IMR-90 (cell line): ENCODE measurements around the gene RAI14. TPM values are rescaled to one million over a fixed set of nuclear protein-coding genes. Genes with fewer than 3 reads are reported as not detected.

Experiments used
- ATAC-seq: fragments of 200-7000 bp; cut with Tn5 transposase; 2 replicates; pipeline ENCODE4 v1.9.1; 2020; ENCODE audit warnings: low read depth, mild to moderate bottlenecking, moderate library complexity
- BruUV-seq: library from RNA; stranded (reverse); fragments of 400-500 nt; replicated peaks from 2 replicates; lab custom pipeline; 2021; lab: Mats Ljungman, UMichigan
- CTCF ChIA-PET: fragments of 300-600 bp; formaldehyde crosslinking; extraction: SDS; loops from one replicate; lab custom pipeline; 2021; ENCODE audit warnings: antibody characterized with exemption; lab: Yijun Ruan, JAX
- POLR2A ChIA-PET: fragments of 300-600 bp; sonication (Branson Sonifier 250); formaldehyde crosslinking; loops from one replicate; lab custom pipeline; 2022; ENCODE audit warnings: antibody characterized with exemption; ENCODE audit not compliant: unreplicated experiment; lab: Charles Lee
- DNase-seq: peaks from one replicate; pipeline ENCODE4 v3.0.0; 2013
- H2AFZ ChIP-seq: replicated peaks from 2 replicates; pipeline ENCODE3; 2013; ENCODE audit warnings: low read length, mild to moderate bottlenecking; ENCODE audit not compliant: poor library complexity
- H2AK5ac ChIP-seq: 2 replicates; pipeline ENCODE4 v1.6.1; 2013; ENCODE audit warnings: low read depth, low read length, inconsistent platforms
- H2AK9ac ChIP-seq: replicated peaks from 2 replicates; pipeline ENCODE3; 2013; ENCODE audit warnings: mild to moderate bottlenecking, low read depth, low read length, moderate library complexity; ENCODE audit not compliant: poor library complexity
- H2BK120ac ChIP-seq: 2 replicates; pipeline ENCODE4 v1.6.1; 2013; ENCODE audit warnings: low read depth, low read length, inconsistent platforms
- H2BK15ac ChIP-seq: 3 replicates; pipeline ENCODE4 v1.6.1; 2013; ENCODE audit warnings: low read depth, low read length, inconsistent platforms
- H2BK20ac ChIP-seq: 2 replicates; pipeline ENCODE4 v1.6.1; 2013; ENCODE audit warnings: low read depth, mild to moderate bottlenecking, inconsistent platforms, low read length, moderate library complexity
- H2BK5ac ChIP-seq: 2 replicates; pipeline ENCODE4 v1.6.1; 2013; ENCODE audit warnings: mild to moderate bottlenecking, low read depth, low read length, inconsistent platforms; ENCODE audit not compliant: poor library complexity, severe bottlenecking
- H3K14ac ChIP-seq: replicated peaks from 2 replicates; pipeline ENCODE4 v1.6.1; 2013; ENCODE audit warnings: low read depth, low read length, inconsistent platforms
- H3K18ac ChIP-seq: 2 replicates; pipeline ENCODE4 v1.6.1; 2013; ENCODE audit warnings: low read depth, low read length, control low read depth
- H3K23ac ChIP-seq: 2 replicates; pipeline ENCODE4 v1.6.1; 2013; ENCODE audit warnings: low read depth, low read length, inconsistent platforms
- H3K27ac ChIP-seq: 2 replicates; pipeline ENCODE4 v1.5.1; 2013; ENCODE audit warnings: mild to moderate bottlenecking, control low read depth, low read length; ENCODE audit not compliant: insufficient read depth
- H3K27me3 ChIP-seq: 2 replicates; pipeline ENCODE4 v1.6.1; 2013; ENCODE audit warnings: low read length; ENCODE audit not compliant: control insufficient read depth, insufficient read depth
- H3K36me3 ChIP-seq: 2 replicates; pipeline ENCODE4 v1.6.1; 2013; ENCODE audit warnings: low read length, mixed read lengths; ENCODE audit not compliant: control insufficient read depth, insufficient read depth
- H3K4ac ChIP-seq: 2 replicates; pipeline ENCODE4 v1.6.1; 2013; ENCODE audit warnings: low read depth, low read length, inconsistent platforms
- H3K4me1 ChIP-seq: 2 replicates; pipeline ENCODE4 v1.6.1; 2013; ENCODE audit warnings: low read length, mixed read lengths; ENCODE audit not compliant: control insufficient read depth, insufficient read depth
- H3K4me2 ChIP-seq: 2 replicates; pipeline ENCODE4 v1.6.1; 2013; ENCODE audit warnings: low read depth, mild to moderate bottlenecking, control low read depth, low read length, moderate library complexity
- H3K4me3 ChIP-seq: 2 replicates; pipeline ENCODE4 v1.5.1; 2013; ENCODE audit warnings: low read depth, mild to moderate bottlenecking, control low read depth, low read length, moderate library complexity; ENCODE audit not compliant: insufficient read depth
- H3K56ac ChIP-seq: 2 replicates; pipeline ENCODE4 v1.6.1; 2013; ENCODE audit warnings: low read length, inconsistent platforms; ENCODE audit not compliant: insufficient read depth; ENCODE audit errors: extremely low read depth
- H3K79me1 ChIP-seq, 2 experiments: 2 replicates each; pipeline ENCODE4 v1.6.1; 2013; ENCODE audit warnings: low read length in 2 of 2, inconsistent platforms in 1 of 2, low read depth in 1 of 2
- H3K9ac ChIP-seq: 2 replicates; pipeline ENCODE4 v1.6.1; 2013; ENCODE audit warnings: low read depth, low read length, control low read depth
- H3K9me1 ChIP-seq: 2 replicates; pipeline ENCODE4 v1.6.1; 2013; ENCODE audit warnings: low read length, inconsistent platforms; ENCODE audit not compliant: insufficient read depth
- H3K9me3 ChIP-seq: 2 replicates; pipeline ENCODE4 v1.6.1; 2013; ENCODE audit warnings: low read length; ENCODE audit not compliant: control insufficient read depth, insufficient read depth
- H4K20me1 ChIP-seq: 2 replicates; pipeline ENCODE4 v1.6.1; 2013; ENCODE audit warnings: low read length, inconsistent platforms; ENCODE audit not compliant: insufficient read depth
- H4K5ac ChIP-seq: 2 replicates; pipeline ENCODE4 v1.6.1; 2013; ENCODE audit warnings: mild to moderate bottlenecking, low read depth, low read length, control low read depth
- H4K8ac ChIP-seq, 2 experiments: 2 replicates each; pipeline ENCODE4 v1.6.1; 2013; ENCODE audit warnings: low read depth in 2 of 2, low read length in 2 of 2, control low read depth in 1 of 2, inconsistent platforms in 1 of 2
- H4K91ac ChIP-seq: 2 replicates; pipeline ENCODE4 v1.6.1; 2013; ENCODE audit warnings: low read depth, low read length, inconsistent platforms; ENCODE audit not compliant: insufficient read depth
- BHLHE40 ChIP-seq: fragments of 150-350 bp; IDR thresholded peaks from 2 replicates; pipeline ENCODE4 v1.6.1; 2016; ENCODE audit warnings: mild to moderate bottlenecking, low read depth, low read length
- CHD1 ChIP-seq: IDR thresholded peaks from 2 replicates; pipeline ENCODE4 v1.6.1; 2012; ENCODE audit warnings: low read depth, low read length, improper control_type of control experiment
- CTCF ChIP-seq: conservative IDR thresholded peaks from 2 replicates; pipeline ENCODE4 v1.5.1; 2012; ENCODE audit warnings: mild to moderate bottlenecking, low read depth, low read length, improper control_type of control experiment
- FOS ChIP-seq: fragments of 150-350 bp; IDR thresholded peaks from 2 replicates; pipeline ENCODE4 v1.6.1; 2016; ENCODE audit warnings: low read depth, low read length
- POLR2A ChIP-seq: IDR thresholded peaks from 2 replicates; pipeline ENCODE4 v1.6.1; 2012; ENCODE audit warnings: mild to moderate bottlenecking, low read depth, low read length
- WGBS, 2 experiments: methylation state at CpG; one replicate each; pipeline versions ENCODE4 v1.1.5 to v1.1.7; 2013; ENCODE audit warnings: missing lambda C conversion rate in 2 of 2; ENCODE audit not compliant: insufficient read length in 1 of 2; ENCODE audit errors: extremely low coverage in 2 of 2; 5-methylcytosine and 5-hydroxymethylcytosine counted together
- dilution Hi-C: fragments of 300-500 bp; cut with HindIII; formaldehyde crosslinking; loops from one replicate; pipeline ENCODE4 v1.14.3; 2018; ENCODE audit warnings: low sequenced_read_pairs; ENCODE audit not compliant: unreplicated experiment
- in situ Hi-C: fragments of 300-500 bp; cut with MboI; formaldehyde crosslinking; loops from 3 replicates; pipeline ENCODE4 v1.14.3; 2019; ENCODE audit warnings: low sequenced_read_pairs, inconsistent platforms, mixed read lengths
- intact Hi-C: fragments of 100-400 bp; cut with micrococcal nuclease; formaldehyde crosslinking; loops from 2 replicates; pipeline ENCODE4 v1.10.0; 2022
- polyA plus RNA-seq, 3 experiments: library from polyadenylated mRNA; depleted of rRNA; stranded (reverse); fragments of >200 nt; gene quantifications; 2 replicates each; pipeline ENCODE4 v1.2.3, GENCODE V29; 2012; ENCODE audit warnings: low replicate concordance in 1 of 3
- total RNA-seq: library from RNA; depleted of rRNA; stranded (reverse); fragments of >200 nt; gene quantifications from 2 replicates; pipeline ENCODE4 v1.2.3, GENCODE V29; 2012

The RAI14 gene
- total and polyA plus RNA-seq, 2 of the 4 experiments (the other 2 are of a cell fraction): 221 to 267 TPM

GRCh38 chr5:34621277-34622097 is 34.6 kb upstream of the RAI14 start (continued):
- TF ChIP-seq CHD1: no peak

- Histone ChIP-seq H3K56ac (peak overlapping the region; percentile 53; the same call in 1 of the 2 replicates), H2BK120ac (peak overlapping the region; percentile 95; the same call in 1 of the 2 replicates), H3K27ac (peak overlapping the region; percentile 35; the same call in 1 of the 2 replicates), H4K5ac (peak overlapping the region; percentile 18; the same call in 1 of the 2 replicates), H3K4ac (peak overlapping the region; percentile 85; the same call in 1 of the 2 replicates), H3K4me3 (no peak overlapping the region), H4K20me1 (no peaks in the 10 kb centered on the region), H3K14ac (peak overlapping the region; percentile 90), H2BK15ac (peak overlapping the region; percentile 67; the same call in 1 of the 3 replicates), H4K91ac (peak overlapping the region; percentile 53), H3K9ac (peak overlapping the region; percentile 65; the same call in 1 of the 2 replicates), H2AFZ (no peak overlapping the region), H3K9me1 (peaks cover 11% of the 10 kb centered on the region), H2BK20ac (peak overlapping the region; percentile 87; the same call in 1 of the 2 replicates), H3K4me1 (peaks cover 7% of the 10 kb centered on the region), H2BK5ac (peak overlapping the region; percentile 86), H3K9me3 (no peaks in the 10 kb centered on the region), H4K8ac (peak overlapping the region; percentile 54 to 60; a peak in 3 of 4 replicates), H3K79me1 (peaks cover 6 to 18% of the 10 kb centered on the region in 2 experiments), H3K36me3 (no peaks in the 10 kb centered on the region), H2AK5ac (no peak overlapping the region), H3K23ac (peak overlapping the region; percentile 88; the same call in 1 of the 2 replicates), H3K27me3 (no peaks in the 10 kb centered on the region), H3K4me2 (peak overlapping the region; percentile 49), H3K18ac (peak overlapping the region; percentile 80; the same call in 1 of the 2 replicates), H2AK9ac (no peak overlapping the region)
- in situ Hi-C loops (no loop called here), dilution Hi-C loops (no loop called here), intact Hi-C loops (no loop called here)
- TF ChIP-seq POLR2A: no peak
- TF ChIP-seq BHLHE40: no peak
- no peak for TF ChIP-seq CHD1
- TF ChIP-seq CTCF: no peak
- TF ChIP-seq FOS: no peak
- ATAC-seq: peak; percentile 19; the same call in 1 of the 2 replicates
- BruUV-seq: no TSS peak
- peak; percentile 36 for DNase-seq
- CTCF ChIA-PET: interaction anchor here (0.6 kb wide), 1 partner anchor 196 kb away, joined by 3 read pairs; no protein-coding TSS in a partner anchor
- no CpG with 5 or more reads among the region's 1 CpG for WGBS, 2 experiments
- POLR2A ChIA-PET: no interaction called here
Observed at GRCh38 chr5:34622098-34622400, 34.1 kb upstream of the RAI14 start.
